Mesenchymal stem cell (in vitro differentiated cells and primary cell): Measurements from ENCODE around the gene TEX53.

ENCODE experiments used
- DNase-seq: peaks from one replicate; pipeline ENCODE4 v3.0.0-alpha.2; 2013
- H2AFZ ChIP-seq: one replicate; pipeline ENCODE4 v1.6.1; 2013; ENCODE audit warnings: low read depth, mild to moderate bottlenecking, control low read depth, inconsistent platforms, low read length, moderate library complexity
- H2AK5ac ChIP-seq: 2 replicates; pipeline ENCODE4 v1.6.1; 2013; ENCODE audit warnings: low read length, moderate library complexity, mild to moderate bottlenecking, inconsistent platforms; ENCODE audit not compliant: severe bottlenecking
- H2BK120ac ChIP-seq: one replicate; pipeline ENCODE4 v1.6.1; 2013; ENCODE audit warnings: low read depth, mild to moderate bottlenecking, inconsistent platforms, low read length, moderate library complexity
- H2BK12ac ChIP-seq, 2 experiments: one replicate each; pipeline ENCODE4 v1.6.1; 2013; ENCODE audit warnings: inconsistent platforms in 2 of 2, low read length in 2 of 2, mild to moderate bottlenecking in 2 of 2, moderate library complexity in 2 of 2, control low read depth in 1 of 2
- H2BK15ac ChIP-seq: one replicate; pipeline ENCODE4 v1.6.1; 2013; ENCODE audit warnings: mild to moderate bottlenecking, low read depth, inconsistent platforms; ENCODE audit not compliant: poor library complexity, severe bottlenecking
- H2BK5ac ChIP-seq: 2 replicates; pipeline ENCODE4 v1.6.1; 2013; ENCODE audit warnings: low read depth, mild to moderate bottlenecking, low read length, control low read depth, inconsistent platforms; ENCODE audit not compliant: poor library complexity, severe bottlenecking
- H3K14ac ChIP-seq, 2 experiments: one replicate each; pipeline ENCODE4 v1.6.1; 2013; ENCODE audit warnings: inconsistent platforms in 2 of 2, low read length in 2 of 2, control low read depth in 1 of 2, mild to moderate bottlenecking in 1 of 2, moderate library complexity in 1 of 2
- H3K18ac ChIP-seq, 2 experiments: one replicate each; pipeline ENCODE4 v1.6.1; 2013; ENCODE audit warnings: inconsistent platforms in 2 of 2, low read length in 2 of 2, control low read depth in 1 of 2, low read depth in 1 of 2, mild to moderate bottlenecking in 1 of 2
- H3K23ac ChIP-seq, 2 experiments: one replicate each; pipeline ENCODE4 v1.6.1; 2013; ENCODE audit warnings: inconsistent platforms in 2 of 2, low read length in 2 of 2, mild to moderate bottlenecking in 2 of 2, moderate library complexity in 2 of 2, control low read depth in 1 of 2
- H3K27ac ChIP-seq: 2 replicates; pipeline ENCODE4 v1.5.1; 2013; ENCODE audit warnings: mild to moderate bottlenecking, moderate library complexity, low read length, control low read depth, inconsistent platforms; ENCODE audit not compliant: poor library complexity, severe bottlenecking
- H3K27me3 ChIP-seq, 2 experiments: 2 replicates each; pipeline versions ENCODE4 v1.6.1 to v1.7.0; 2013; ENCODE audit warnings: low read length in 2 of 2, mild to moderate bottlenecking in 2 of 2, moderate library complexity in 2 of 2, control low read depth in 1 of 2, inconsistent platforms in 1 of 2; ENCODE audit not compliant: control insufficient read depth in 1 of 2, insufficient read depth in 1 of 2
- H3K36me3 ChIP-seq, 2 experiments: 2 replicates each; pipeline versions ENCODE4 v1.6.1 to v1.7.0; 2013; ENCODE audit warnings: low read length in 2 of 2, control low read depth in 1 of 2, inconsistent platforms in 1 of 2, low read depth in 1 of 2, mild to moderate bottlenecking in 1 of 2; ENCODE audit not compliant: insufficient read depth in 2 of 2, control insufficient read depth in 1 of 2
- H3K4ac ChIP-seq, 2 experiments: one replicate each; pipeline ENCODE4 v1.6.1; 2013; ENCODE audit warnings: inconsistent platforms in 2 of 2, low read length in 2 of 2, mild to moderate bottlenecking in 2 of 2, moderate library complexity in 2 of 2, control low read depth in 1 of 2, low read depth in 1 of 2
- H3K4me1 ChIP-seq: 2 replicates; pipeline ENCODE4 v1.6.1; 2013; ENCODE audit warnings: low read depth, low read length, control low read depth; ENCODE audit not compliant: control insufficient read depth, insufficient read depth
- H3K4me2 ChIP-seq: 2 replicates; pipeline ENCODE4 v1.6.1; 2013; ENCODE audit warnings: low read length, mild to moderate bottlenecking, inconsistent platforms; ENCODE audit not compliant: poor library complexity, severe bottlenecking
- H3K4me3 ChIP-seq, 2 experiments: 2 replicates each; pipeline versions ENCODE4 v1.5.1 to v1.7.0; 2013; ENCODE audit warnings: low read length in 2 of 2, mild to moderate bottlenecking in 2 of 2, control low read depth in 1 of 2, low read depth in 1 of 2; ENCODE audit not compliant: insufficient read depth in 1 of 2
- H3K79me1 ChIP-seq: replicated peaks from 2 replicates; pipeline ENCODE4 v1.6.1; 2013; ENCODE audit warnings: mild to moderate bottlenecking, control low read depth, low read length, inconsistent platforms; ENCODE audit not compliant: poor library complexity, severe bottlenecking
- H3K9ac ChIP-seq: 2 replicates; pipeline ENCODE4 v1.7.0; 2013; ENCODE audit warnings: mild to moderate bottlenecking, low read length, moderate library complexity
- H3K9me3 ChIP-seq: 2 replicates; pipeline ENCODE4 v1.7.0; 2013; ENCODE audit warnings: mild to moderate bottlenecking, low read length; ENCODE audit not compliant: control insufficient read depth
- H4K8ac ChIP-seq: one replicate; pipeline ENCODE4 v1.6.1; 2013; ENCODE audit warnings: inconsistent platforms, mild to moderate bottlenecking, low read length, moderate library complexity
- H4K91ac ChIP-seq: one replicate; pipeline ENCODE4 v1.6.1; 2013; ENCODE audit warnings: mild to moderate bottlenecking, low read length, inconsistent platforms
- WGBS: methylation state at CpG from one replicate; pipeline ENCODE4 v1.1.7; 2013; ENCODE audit warnings: mixed read lengths; 5-methylcytosine and 5-hydroxymethylcytosine counted together

Gene TEX53

DNA sequence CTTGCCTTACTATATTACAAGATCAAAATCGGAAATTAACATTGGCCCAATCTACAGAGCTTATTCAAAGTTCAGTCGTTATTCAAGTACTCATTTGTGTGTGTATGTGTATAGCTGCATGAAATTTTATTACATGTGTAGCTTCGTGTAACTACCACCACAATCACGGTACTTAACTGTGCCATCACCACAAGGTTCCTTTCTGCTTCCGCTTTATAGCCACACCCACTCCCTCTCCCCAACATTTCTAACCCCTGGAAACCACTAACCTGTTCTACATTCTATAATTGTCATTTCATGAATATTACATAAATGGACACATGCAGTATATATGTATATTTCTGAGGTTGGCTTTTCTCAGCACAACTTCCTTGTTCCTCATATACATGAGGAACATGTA lies 28.3 kb upstream of the TEX53 start:
- Histone ChIP-seq H2BK12ac (no peak overlapping the region), H4K91ac (no peak overlapping the region), H2AFZ (no peak overlapping the region), H3K79me1 (no peaks in the 10 kb centered on the region), H3K4me1 (peaks cover 6% of the 10 kb centered on the region), H3K27ac (no peak overlapping the region), H2BK120ac (no peak overlapping the region), H4K8ac (no peak overlapping the region), H3K14ac (no peak overlapping the region), H3K4me2 (no peak overlapping the region), H3K23ac (no peak overlapping the region), H2BK5ac (no peak overlapping the region), H3K4me3 (no peak overlapping the region), H3K36me3 (no peaks in the 10 kb centered on the region), H3K18ac (no peak overlapping the region), H2AK5ac (no peak overlapping the region), H2BK15ac (no peak overlapping the region), H3K27me3 (no peaks in the 10 kb centered on the region), H3K4ac (no peak overlapping the region), H3K9me3 (no peaks in the 10 kb centered on the region), H3K9ac (no peak overlapping the region)
- no peak for DNase-seq
- 97% methylated on average over 3 of the region's 5 CpGs for WGBS

DNA sequence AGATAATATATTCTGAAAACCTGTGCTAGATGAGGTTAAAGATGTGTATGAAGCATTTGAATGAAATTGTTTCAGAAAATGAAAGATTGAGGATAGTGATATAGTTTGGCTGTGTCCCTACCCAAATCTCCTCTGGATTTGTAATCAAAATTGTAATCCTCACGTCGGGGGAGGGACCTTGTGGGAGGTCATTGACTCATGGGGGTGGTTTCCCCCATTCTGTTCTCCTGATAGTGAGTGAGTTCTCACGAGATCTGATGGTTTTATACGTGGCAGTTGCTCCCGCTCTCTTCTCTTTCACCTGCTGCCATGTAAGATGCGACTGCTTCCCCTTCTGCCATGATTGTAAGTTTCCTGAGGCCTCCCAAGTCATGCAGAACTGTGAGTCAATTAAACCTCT lies 26.4 kb upstream of the TEX53 start:
- Histone ChIP-seq H3K4me2 (no peak overlapping the region), H3K9me3 (no peaks in the 10 kb centered on the region), H2AK5ac (no peak overlapping the region), H3K36me3 (no peaks in the 10 kb centered on the region), H3K4me3 (no peak overlapping the region), H2AFZ (no peak overlapping the region), H2BK15ac (no peak overlapping the region), H4K8ac (no peak overlapping the region), H4K91ac (no peak overlapping the region), H3K27me3 (no peaks in the 10 kb centered on the region), H3K79me1 (no peaks in the 10 kb centered on the region), H3K9ac (no peak overlapping the region), H2BK12ac (no peak overlapping the region), H3K18ac (no peak overlapping the region), H2BK120ac (no peak overlapping the region), H3K14ac (no peak overlapping the region), H3K27ac (no peak overlapping the region), H3K4ac (no peak overlapping the region), H3K23ac (no peak overlapping the region), H3K4me1 (peaks cover 4% of the 10 kb centered on the region), H2BK5ac (no peak overlapping the region)
- 93% methylated on average over 6 of the region's 6 CpGs for WGBS
- DNase-seq: no peak

DNA sequence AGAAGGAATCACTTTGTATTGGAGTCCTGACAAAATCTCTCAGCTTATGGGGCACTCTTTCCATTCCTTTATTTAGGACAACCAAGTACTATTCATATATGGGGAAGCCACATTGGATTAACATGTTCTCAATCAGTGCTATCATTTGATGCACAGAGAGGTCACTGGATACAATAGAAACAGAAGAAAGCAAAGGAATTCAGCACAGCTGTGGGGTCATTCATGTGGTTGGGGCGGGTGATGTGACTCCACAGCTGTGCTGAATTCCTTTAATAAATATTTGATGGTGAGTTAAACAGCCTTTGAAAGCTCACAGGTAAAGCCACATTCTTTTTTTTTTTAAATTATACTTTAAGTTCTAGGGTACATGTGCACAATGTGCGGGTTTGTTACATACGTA lies 25.2 kb upstream of the TEX53 start:
- Histone ChIP-seq H3K79me1 (no peaks in the 10 kb centered on the region), H3K27ac (no peak overlapping the region), H3K36me3 (no peaks in the 10 kb centered on the region), H3K14ac (no peak overlapping the region), H3K4me1 (peaks cover 5% of the 10 kb centered on the region), H3K9me3 (no peaks in the 10 kb centered on the region), H2BK15ac (no peak overlapping the region), H3K9ac (no peak overlapping the region), H3K18ac (no peak overlapping the region), H4K91ac (no peak overlapping the region), H2BK12ac (no peak overlapping the region), H3K4me3 (no peak overlapping the region), H2AFZ (no peak overlapping the region), H2AK5ac (no peak overlapping the region), H2BK5ac (no peak overlapping the region), H4K8ac (no peak overlapping the region), H3K27me3 (no peaks in the 10 kb centered on the region), H3K4me2 (peak overlapping the region; percentile 34), H3K23ac (no peak overlapping the region), H3K4ac (no peak overlapping the region), H2BK120ac (no peak overlapping the region)
- 74% methylated on average over 3 of the region's 3 CpGs for whole genome bisulfite sequencing
- no peak for DNase-seq

DNA sequence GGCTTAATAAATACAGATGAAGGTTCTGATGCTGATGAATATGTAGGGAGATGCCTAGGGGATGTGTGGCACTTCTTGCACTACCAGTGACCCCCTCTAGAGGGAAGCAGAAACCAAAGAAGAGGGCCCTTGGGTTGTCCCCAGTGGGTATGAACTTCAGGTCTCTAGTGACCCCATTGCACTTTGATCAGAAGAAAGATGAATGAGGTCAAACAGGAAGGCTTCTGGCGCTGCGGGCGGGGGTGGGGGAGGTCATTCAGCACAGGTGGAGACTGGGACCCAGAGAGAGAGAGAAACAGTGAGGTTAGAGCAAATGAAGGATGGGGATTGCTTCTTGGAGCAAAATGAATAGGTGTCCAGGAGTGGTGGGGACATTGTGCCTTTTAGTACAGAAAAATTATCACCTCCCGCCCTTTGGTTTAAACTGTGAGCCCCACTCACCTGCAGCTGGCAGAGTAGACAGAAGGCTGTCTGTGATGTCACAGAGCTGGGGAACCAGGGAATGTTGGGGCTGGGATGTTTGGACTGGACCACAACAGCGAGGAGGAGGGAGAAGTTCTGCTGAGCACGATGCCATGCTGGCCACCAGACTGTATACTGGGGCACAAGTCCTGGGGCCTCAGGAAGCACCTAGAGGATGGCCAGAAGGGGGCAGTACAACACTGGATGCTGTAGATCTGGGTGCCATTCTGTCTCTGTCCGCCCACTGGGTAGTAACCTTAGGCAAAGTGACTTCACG lies 24.2 kb upstream of the TEX53 start, which contains the start of gene TEX48:
Gene TEX48, minus strand, starts transcription at position 599 of the 739 bp plus-strand sequence. CDS start 10,469 bp downstream, outside the sequence.
- H2AFZ ChIP-seq: no peak within 1 kb of the TSS
- H3K4ac ChIP-seq: no peak within 1 kb of the TSS
- H2BK15ac ChIP-seq: no peak within 1 kb of the TSS
- H3K79me1 ChIP-seq: no peaks in the 10 kb centered on the region
- no peak within 1 kb of the TSS for H3K23ac ChIP-seq
- H3K27me3 ChIP-seq: no peaks in the 10 kb centered on the region
- no peak within 1 kb of the TSS for H2BK12ac ChIP-seq
- H3K27ac ChIP-seq: no peak within 1 kb of the TSS
- peak within 1 kb of the TSS; percentile 7 for H4K8ac ChIP-seq
- H3K14ac ChIP-seq: no peak within 1 kb of the TSS
- H3K4me2 ChIP-seq: peak within 1 kb of the TSS; percentile 34
- 62% methylated on average over 8 of the region's 8 CpGs for WGBS
- H3K4me1 ChIP-seq: peaks cover 5% of the 10 kb centered on the region
- H2BK5ac ChIP-seq: no peak within 1 kb of the TSS
- peak; percentile 66 for DNase-seq
- no peak within 1 kb of the TSS for H3K9ac ChIP-seq
- no peak within 1 kb of the TSS for H2BK120ac ChIP-seq
- H4K91ac ChIP-seq: no peak within 1 kb of the TSS
- no peaks in the 10 kb centered on the region for H3K36me3 ChIP-seq
- H3K9me3 ChIP-seq: no peaks in the 10 kb centered on the region
- H3K18ac ChIP-seq: no peak within 1 kb of the TSS
- H2AK5ac ChIP-seq: peak within 1 kb of the TSS; percentile 88
- no peak within 1 kb of the TSS for H3K4me3 ChIP-seq
